Stimulated activated CD4-positive, alpha-beta T cell treated with anti-CD3 and anti-CD28 coated beads, Interleukin-1b, Interleukin-23, amount 100 ng/mL, for 1 hour (primary cell): Measurements from ENCODE around the gene TADA2A.
"Not testable (repeated sequence)": the region's sequence is repeated elsewhere in the genome, so short reads cannot be mapped to it uniquely, and the experiment has no call there.

ENCODE experiments used
- DNase-seq, 2 donors: peaks; one replicate each; pipeline ENCODE4 v3.0.0-alpha.2; 2020; ENCODE audit warnings: low read depth in 2 of 2

TADA2A gene

GRCh38 chr17:37399265-37399803 lies 7.4 kb upstream of the TADA2A start:
- no peak for DNase-seq

DNA sequence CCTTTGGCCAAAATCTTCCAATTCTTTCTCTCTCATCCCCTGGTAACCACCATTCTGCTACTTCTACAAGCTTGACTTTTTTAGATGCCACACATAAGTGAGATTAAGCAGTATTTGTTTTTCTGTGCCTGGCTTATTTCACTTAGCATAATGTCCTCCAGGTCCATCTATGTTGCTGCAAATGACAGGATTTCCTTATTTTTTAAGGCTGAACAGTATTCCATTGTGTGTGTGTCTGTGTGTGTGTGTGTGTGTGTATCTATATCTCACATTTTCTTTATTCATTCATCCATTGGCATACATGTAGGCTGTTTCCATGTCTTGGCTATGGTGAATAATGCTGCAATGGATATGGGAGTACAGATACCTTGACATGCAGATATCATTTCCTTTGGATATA lies 6.2 kb upstream of the TADA2A start:
- DNase-seq, result no peak

GRCh38 chr17:37405522-37405921 lies 1.2 kb upstream of the TADA2A start:
- DNase-seq, result not testable (repeated sequence)

GRCh38 chr17:37405955-37406634 lies 591 bp upstream of the TADA2A start:
- no peak for DNase-seq

DNA sequence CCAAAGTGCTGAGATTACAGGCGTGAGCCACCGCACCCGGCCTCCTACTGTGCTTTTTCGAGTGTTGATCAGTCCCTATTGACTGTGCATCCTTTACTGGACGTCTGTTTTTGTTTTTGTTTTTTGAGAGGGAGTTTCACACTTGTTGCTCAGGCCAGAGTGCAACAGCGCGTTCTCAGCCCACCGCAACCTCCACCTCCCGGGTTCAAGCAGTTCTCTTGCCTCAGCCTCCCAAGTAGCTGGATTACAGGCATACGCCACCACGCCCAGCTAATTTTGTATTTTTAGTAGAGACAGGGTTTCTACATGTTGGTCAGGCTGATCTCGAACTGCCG lies 1.4 kb downstream of the TADA2A start:
- DNase-seq, result not testable (repeated sequence)

- DNase-seq, result no peak
Measured at GRCh38 chr17:37410357-37410756, 3.7 kb downstream of the TADA2A start.

GRCh38 chr17:37413875-37414519 lies 7.3 kb downstream of the TADA2A start:
- no peak for DNase-seq

DNA sequence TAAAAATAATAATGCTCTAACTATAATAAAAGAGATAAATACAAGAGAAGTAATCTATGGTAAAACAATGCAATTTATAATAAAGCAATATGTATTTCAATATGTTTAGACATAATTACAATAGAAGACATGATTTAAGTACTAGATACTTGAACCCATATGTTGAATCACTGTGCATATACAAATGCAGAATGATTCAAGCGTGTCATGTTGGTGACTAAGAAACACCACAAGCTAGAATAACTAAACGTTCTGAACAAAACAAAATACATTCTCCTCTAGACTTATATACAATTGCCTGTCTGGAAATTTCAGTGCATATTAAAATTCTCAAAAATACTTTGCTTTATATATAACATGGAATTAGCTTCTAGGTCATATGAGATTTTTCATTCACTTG lies 11.2 kb downstream of the TADA2A start:
- no peak for DNase-seq

GRCh38 chr17:37422971-37423625 lies 16.4 kb downstream of the TADA2A start:
- no peak for DNase-seq

- DNase-seq, result no peak
Measured at GRCh38 chr17:37425268-37425667, 18.6 kb downstream of the TADA2A start.

DNA sequence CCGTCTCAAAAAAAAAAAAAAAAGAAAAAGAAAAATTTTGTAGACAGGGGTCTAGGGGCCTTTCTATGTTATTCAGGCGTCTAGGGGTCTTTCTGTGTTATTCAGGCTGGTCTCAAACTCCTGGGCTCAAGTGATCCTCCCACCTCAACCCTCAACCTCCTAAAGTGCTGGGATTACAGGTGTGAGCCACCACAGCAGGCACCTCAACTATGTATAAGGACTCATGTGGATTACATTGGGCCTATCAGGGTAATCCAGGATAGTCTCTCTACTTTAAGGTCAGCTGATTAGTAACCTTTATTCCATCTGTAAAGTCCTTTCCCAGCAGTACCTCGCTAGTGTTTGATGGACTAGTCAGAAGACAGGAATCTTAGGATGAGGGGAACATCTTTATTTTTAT lies 22.4 kb downstream of the TADA2A start:
- no peak for DNase-seq

- no peak for DNase-seq
Measured at GRCh38 chr17:37429453-37429852, 22.8 kb downstream of the TADA2A start.

DNA sequence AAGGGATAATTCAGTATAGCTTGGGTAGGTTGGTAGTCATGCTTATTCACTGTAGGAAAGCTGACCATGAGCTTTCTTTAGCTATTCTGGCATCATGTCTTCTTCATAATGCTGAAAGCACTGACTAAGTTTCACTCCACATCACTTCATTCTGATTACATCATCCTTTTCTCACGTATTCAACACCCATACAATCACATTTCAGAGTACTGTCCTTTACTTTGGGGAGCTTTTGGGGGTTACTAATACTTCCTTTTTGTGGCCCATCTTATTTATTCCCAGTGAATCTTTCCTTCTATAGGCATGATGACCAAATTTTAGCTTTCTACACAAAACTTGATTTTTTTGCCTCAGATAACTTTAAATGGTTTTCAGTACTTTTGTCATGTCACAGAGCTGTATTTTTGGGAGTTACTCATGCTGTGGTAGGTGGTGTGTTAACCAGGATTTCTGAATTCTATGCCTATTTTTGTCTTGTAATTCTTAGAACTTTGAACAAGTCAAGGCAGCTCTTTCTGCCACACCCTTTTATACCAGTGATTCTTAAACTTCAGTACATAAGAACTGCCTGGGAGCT lies 23.5 kb downstream of the TADA2A start:
- DNase-seq, result no peak

DNA sequence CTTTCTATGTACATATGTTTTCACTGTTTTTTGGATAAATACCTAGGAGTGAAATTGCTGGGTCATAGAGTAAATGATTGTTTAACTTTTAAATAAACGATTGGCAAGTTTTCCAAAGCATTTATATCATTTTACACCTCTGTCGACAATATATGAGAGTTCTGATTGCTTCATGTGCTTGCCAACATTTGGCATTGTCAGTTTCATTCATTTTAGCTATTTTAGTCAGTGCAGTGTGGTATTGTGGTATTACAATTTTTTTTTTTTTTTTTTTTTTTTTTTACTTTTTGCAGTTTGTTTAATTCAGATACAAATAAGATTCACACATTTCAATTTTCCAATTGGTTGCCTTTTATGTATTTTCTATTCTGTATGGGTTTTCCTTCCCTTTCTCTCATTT lies 26.0 kb downstream of the TADA2A start:
- no peak for DNase-seq

GRCh38 chr17:37438141-37438540 lies 31.5 kb downstream of the TADA2A start:
- DNase-seq, result no peak

- DNase-seq, result no peak
Measured at GRCh38 chr17:37440424-37440823, 33.7 kb downstream of the TADA2A start.

DNA sequence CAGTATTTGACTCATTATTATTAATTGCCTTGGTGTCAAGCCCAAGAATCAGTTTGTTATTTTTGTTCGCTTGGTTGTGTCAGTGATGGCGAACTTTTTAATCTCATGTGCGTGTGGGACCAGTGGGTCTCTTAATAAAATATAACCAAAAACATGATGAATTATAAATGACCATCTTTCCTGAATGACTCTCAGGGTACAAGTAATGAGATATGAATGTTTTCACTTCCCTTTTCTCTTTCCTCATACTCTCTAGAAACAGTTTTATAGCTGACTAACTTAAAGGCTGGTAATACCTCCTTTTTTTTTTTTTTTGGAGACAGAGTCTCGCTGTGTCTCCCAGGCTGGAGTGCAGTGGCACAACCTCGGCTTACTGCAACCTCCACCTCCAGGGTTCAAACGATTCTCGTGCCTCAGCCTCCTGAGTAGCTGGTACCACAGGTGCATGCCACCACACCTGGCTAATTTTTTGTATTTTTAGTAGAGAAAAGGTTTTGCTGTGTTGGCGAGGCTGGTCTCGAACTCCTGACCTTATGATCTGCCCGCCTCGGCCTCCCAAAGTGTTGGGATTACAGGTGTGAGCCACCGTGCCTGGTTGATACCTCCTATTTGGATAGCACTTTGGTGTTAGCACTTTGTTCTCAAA lies 34.8 kb downstream of the TADA2A start:
- DNase-seq, result not testable (repeated sequence)

GRCh38 chr17:37446027-37446426 lies 39.3 kb downstream of the TADA2A start:
- no peak for DNase-seq

- no peak for DNase-seq
Measured at GRCh38 chr17:37447641-37448040, 41.0 kb downstream of the TADA2A start.

- no peak for DNase-seq
Measured at GRCh38 chr17:37450112-37450511, 43.4 kb downstream of the TADA2A start.

DNA sequence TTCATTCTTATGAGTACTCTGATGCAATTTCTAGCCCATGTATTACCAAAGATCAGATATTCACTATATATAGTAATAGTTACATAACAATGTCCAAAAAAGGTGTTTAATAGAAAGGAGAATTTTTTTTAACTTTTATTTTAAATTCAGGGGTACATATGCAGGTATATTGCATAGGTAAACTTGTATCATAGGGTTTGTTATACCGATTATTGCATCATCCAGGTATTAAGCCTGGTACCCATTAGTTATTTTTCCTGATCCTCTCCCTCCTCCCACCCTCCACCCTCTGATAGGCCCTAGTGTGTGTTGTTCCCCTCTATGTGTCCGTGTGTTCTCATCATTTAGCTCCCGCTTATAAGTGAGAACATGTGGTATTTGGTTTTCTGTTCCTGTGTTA lies 51.1 kb downstream of the TADA2A start:
- not testable (repeated sequence) for DNase-seq

DNA sequence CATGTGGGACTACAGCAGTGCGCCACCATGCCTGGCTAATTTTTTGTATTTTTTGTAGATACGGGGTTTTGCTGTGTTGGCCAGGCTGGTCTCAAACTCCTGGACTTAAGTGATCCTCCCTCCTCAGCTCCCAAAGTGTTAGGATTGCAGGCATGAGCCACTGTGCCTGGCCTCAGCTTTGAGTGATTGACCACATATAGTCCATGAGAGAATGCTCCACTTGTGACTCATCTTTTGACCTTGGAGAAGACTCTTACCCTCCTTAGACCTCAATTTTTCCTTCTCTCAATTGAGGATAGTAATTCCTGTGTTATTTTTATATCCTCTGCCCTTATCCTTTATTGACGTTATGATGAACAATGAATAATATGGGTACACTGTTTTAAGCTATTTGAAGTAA lies 52.1 kb downstream of the TADA2A start:
- DNase-seq, result no peak
